Effector CD8-positive, alpha-beta T cell (primary cell): Measurements from ENCODE around the gene LUC7L2.
"Not testable (repeated sequence)": the region's sequence is repeated elsewhere in the genome, so short reads cannot be mapped to it uniquely, and the experiment has no call there.

Experiments
- DNase-seq: peaks from one replicate; lab custom pipeline; 2025; lab: John Stamatoyannopoulos, UW

LUC7L2 gene

GRCh38 chr7:139451638-139452037 lies 91.9 kb downstream of the LUC7L2 start:
- DNase-seq: no peak

DNA sequence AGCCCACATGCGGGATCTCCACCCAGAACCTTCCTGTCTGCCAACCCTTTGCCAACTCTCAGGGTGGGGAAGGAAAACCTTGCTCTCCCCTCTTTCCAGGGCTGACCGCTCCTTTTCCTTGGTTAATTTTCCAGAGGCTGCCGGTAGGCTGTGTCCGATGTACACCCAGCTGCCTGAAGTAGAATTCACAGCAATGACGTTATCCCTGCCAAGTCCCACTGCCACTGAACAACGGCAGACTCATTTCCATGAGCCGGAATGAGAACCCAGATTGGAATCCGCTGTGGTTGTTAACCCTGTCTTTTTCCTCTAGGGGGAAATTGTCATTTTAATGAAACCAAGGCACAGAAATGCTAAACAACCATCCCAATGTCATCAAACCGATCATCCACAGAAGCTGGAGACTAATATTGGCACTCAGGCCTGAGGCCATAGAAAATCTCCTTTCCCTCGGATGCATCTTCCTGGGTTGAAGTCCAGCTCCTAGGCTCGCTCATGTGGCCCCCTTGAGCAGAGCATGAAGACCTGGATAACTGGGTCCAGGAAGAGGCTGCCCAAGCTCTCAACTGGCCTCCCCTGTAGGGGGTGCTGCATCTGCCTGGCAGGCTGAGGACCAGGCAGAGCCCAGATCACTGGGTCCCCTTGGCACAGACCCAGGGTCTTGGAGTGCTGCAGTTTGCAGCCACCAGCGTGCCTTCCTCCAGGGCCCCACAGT lies 93.4 kb downstream of the LUC7L2 start:
- no peak for DNase-seq

GRCh38 chr7:139453673-139454321 lies 94.1 kb downstream of the LUC7L2 start:
- no peak for DNase-seq

DNA sequence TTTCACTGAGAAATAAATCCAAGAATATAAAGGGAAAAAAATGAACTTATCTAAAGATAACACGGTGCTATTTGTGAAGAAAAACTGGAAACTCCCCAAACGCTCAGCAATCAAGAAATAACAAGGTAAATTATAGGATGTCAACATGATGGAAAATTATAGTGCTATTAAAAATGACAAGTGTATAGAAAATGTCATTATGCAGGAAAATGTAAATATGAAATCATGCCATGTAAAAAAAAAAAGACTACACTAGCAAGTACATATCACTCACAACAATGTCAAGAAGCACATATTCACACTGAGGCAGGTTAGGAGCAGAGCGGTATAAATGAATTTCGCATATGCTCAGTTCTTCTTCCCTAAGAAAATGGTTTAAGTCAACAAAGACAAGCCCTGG lies 96.1 kb downstream of the LUC7L2 start:
- no peak for DNase-seq

GRCh38 chr7:139456511-139456910 lies 96.8 kb downstream of the LUC7L2 start:
- no peak for DNase-seq

- no peak for DNase-seq
Measured at GRCh38 chr7:139457153-139457946, 97.7 kb downstream of the LUC7L2 start.

DNA sequence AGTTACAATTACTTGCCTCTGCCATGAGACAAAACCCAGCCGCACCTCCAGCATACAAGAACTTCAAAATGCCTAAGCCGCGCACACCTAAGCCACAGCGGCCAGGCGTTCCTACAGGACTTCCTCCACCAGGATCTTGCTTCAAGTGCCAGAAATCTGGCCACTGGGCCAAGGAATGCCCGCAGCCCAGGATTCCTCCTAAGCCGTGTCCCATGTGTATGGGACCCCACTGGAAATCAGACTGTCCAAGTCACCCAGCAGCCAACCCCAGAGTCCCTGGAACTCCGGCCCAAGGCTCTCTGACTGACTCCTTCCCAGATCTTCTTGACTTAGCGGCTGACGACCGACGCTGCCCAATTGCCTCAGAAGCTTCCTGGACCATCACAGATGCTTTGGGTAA lies 103.7 kb downstream of the LUC7L2 start:
- not testable (repeated sequence) for DNase-seq

GRCh38 chr7:139464511-139464910 lies 104.8 kb downstream of the LUC7L2 start:
- DNase-seq: not testable (repeated sequence)

DNA sequence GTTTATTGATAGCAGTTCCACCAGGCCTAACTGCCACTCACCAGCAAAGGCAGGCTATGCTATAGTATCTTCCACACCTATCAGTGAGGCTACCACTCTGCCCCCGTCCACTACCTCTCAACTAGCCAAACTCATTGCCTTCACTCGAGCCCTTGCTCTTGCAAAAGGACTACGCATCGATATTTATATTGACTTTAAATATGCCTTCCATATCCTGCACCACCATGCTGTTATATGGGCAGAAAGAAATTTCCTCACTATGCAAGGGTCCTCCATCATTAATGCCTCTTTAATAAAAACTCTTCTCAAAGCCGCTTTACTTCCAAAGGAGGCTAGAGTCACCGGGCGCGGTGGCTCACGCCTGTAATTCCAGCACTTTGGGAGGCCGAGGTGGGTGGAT lies 105.4 kb downstream of the LUC7L2 start:
- DNase-seq: not testable (repeated sequence)

GRCh38 chr7:139467729-139468128 lies 108.0 kb downstream of the LUC7L2 start:
- DNase-seq: not testable (repeated sequence)

DNA sequence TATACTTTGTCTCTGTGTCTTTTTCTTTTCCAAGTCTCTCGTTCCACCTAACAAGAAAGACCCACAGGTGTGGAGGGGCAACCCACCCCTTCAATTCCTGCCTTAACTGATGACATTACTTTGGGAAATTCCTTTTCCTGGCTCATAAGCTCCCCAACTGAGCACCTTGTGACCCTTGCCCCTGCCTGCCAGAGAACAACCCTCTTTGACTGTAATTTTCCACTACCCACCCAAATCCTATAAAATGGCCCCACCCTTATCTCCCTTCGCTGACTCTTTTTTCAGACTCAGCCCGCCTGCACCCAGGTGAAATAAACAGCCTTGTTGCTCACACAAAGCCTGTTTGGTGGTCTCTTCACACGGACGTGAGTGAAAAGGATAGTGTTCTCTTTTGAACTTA lies 108.6 kb downstream of the LUC7L2 start:
- DNase-seq: not testable (repeated sequence)

DNA sequence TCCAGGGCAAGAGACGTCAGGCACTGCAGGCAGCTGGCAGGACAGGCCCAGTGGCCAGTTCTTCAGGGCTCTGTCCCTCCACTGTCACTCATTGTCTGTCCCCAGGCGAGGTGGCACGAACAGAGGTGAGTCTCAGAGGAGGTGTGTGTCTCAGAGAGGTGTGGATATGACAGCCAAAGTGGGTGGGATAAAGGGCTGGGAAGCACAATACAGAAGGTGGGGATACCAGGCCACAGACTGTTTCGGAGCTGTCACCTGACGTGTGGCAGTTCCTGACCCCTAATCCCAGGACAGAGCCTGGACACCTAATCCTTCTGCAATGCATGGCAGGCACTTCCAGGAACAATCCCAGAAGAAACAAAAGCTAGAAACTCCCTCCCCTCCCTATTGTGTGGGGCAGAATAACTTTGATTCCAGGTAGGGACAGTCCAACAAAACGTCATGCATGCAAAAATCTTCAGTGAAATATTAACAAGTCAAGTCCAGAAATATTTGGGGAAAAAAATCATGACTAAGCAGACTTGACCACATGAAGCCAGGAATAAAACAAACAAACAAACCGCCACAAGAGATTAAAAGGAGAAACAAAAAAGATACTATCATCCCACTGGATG lies 112.2 kb downstream of the LUC7L2 start:
- DNase-seq: no peak
